IMR-90 (cell line): ENCODE results near the gene ST3GAL5. TPM values are rescaled to one million over a fixed set of nuclear protein-coding genes. Genes with fewer than 3 reads are reported as not detected.

ENCODE experiments used
- ATAC-seq: fragments of 200-7000 bp; cut with Tn5 transposase; 2 replicates; pipeline ENCODE4 v1.9.1; 2020; ENCODE audit warnings: low read depth, mild to moderate bottlenecking, moderate library complexity
- BruUV-seq: library from RNA; stranded (reverse); fragments of 400-500 nt; replicated peaks from 2 replicates; lab custom pipeline; 2021; lab: Mats Ljungman, UMichigan
- CTCF ChIA-PET: fragments of 300-600 bp; formaldehyde crosslinking; extraction: SDS; loops from one replicate; lab custom pipeline; 2021; ENCODE audit warnings: antibody characterized with exemption; lab: Yijun Ruan, JAX
- POLR2A ChIA-PET: fragments of 300-600 bp; sonication (Branson Sonifier 250); formaldehyde crosslinking; loops from one replicate; lab custom pipeline; 2022; ENCODE audit warnings: antibody characterized with exemption; ENCODE audit not compliant: unreplicated experiment; lab: Charles Lee
- DNase-seq: peaks from one replicate; pipeline ENCODE4 v3.0.0; 2013
- H2AFZ ChIP-seq: replicated peaks from 2 replicates; pipeline ENCODE3; 2013; ENCODE audit warnings: low read length, mild to moderate bottlenecking; ENCODE audit not compliant: poor library complexity
- H2AK5ac ChIP-seq: 2 replicates; pipeline ENCODE4 v1.6.1; 2013; ENCODE audit warnings: low read depth, low read length, inconsistent platforms
- H2AK9ac ChIP-seq: replicated peaks from 2 replicates; pipeline ENCODE3; 2013; ENCODE audit warnings: mild to moderate bottlenecking, low read depth, low read length, moderate library complexity; ENCODE audit not compliant: poor library complexity
- H2BK120ac ChIP-seq: 2 replicates; pipeline ENCODE4 v1.6.1; 2013; ENCODE audit warnings: low read depth, low read length, inconsistent platforms
- H2BK15ac ChIP-seq: 3 replicates; pipeline ENCODE4 v1.6.1; 2013; ENCODE audit warnings: low read depth, low read length, inconsistent platforms
- H2BK20ac ChIP-seq: 2 replicates; pipeline ENCODE4 v1.6.1; 2013; ENCODE audit warnings: low read depth, mild to moderate bottlenecking, inconsistent platforms, low read length, moderate library complexity
- H2BK5ac ChIP-seq: 2 replicates; pipeline ENCODE4 v1.6.1; 2013; ENCODE audit warnings: mild to moderate bottlenecking, low read depth, low read length, inconsistent platforms; ENCODE audit not compliant: poor library complexity, severe bottlenecking
- H3K14ac ChIP-seq: replicated peaks from 2 replicates; pipeline ENCODE4 v1.6.1; 2013; ENCODE audit warnings: low read depth, low read length, inconsistent platforms
- H3K18ac ChIP-seq: 2 replicates; pipeline ENCODE4 v1.6.1; 2013; ENCODE audit warnings: low read depth, low read length, control low read depth
- H3K23ac ChIP-seq: 2 replicates; pipeline ENCODE4 v1.6.1; 2013; ENCODE audit warnings: low read depth, low read length, inconsistent platforms
- H3K27ac ChIP-seq: 2 replicates; pipeline ENCODE4 v1.5.1; 2013; ENCODE audit warnings: mild to moderate bottlenecking, control low read depth, low read length; ENCODE audit not compliant: insufficient read depth
- H3K27me3 ChIP-seq: 2 replicates; pipeline ENCODE4 v1.6.1; 2013; ENCODE audit warnings: low read length; ENCODE audit not compliant: control insufficient read depth, insufficient read depth
- H3K36me3 ChIP-seq: 2 replicates; pipeline ENCODE4 v1.6.1; 2013; ENCODE audit warnings: low read length, mixed read lengths; ENCODE audit not compliant: control insufficient read depth, insufficient read depth
- H3K4ac ChIP-seq: 2 replicates; pipeline ENCODE4 v1.6.1; 2013; ENCODE audit warnings: low read depth, low read length, inconsistent platforms
- H3K4me1 ChIP-seq: 2 replicates; pipeline ENCODE4 v1.6.1; 2013; ENCODE audit warnings: low read length, mixed read lengths; ENCODE audit not compliant: control insufficient read depth, insufficient read depth
- H3K4me2 ChIP-seq: 2 replicates; pipeline ENCODE4 v1.6.1; 2013; ENCODE audit warnings: low read depth, mild to moderate bottlenecking, control low read depth, low read length, moderate library complexity
- H3K4me3 ChIP-seq: 2 replicates; pipeline ENCODE4 v1.5.1; 2013; ENCODE audit warnings: low read depth, mild to moderate bottlenecking, control low read depth, low read length, moderate library complexity; ENCODE audit not compliant: insufficient read depth
- H3K56ac ChIP-seq: 2 replicates; pipeline ENCODE4 v1.6.1; 2013; ENCODE audit warnings: low read length, inconsistent platforms; ENCODE audit not compliant: insufficient read depth; ENCODE audit errors: extremely low read depth
- H3K79me1 ChIP-seq, 2 experiments: 2 replicates each; pipeline ENCODE4 v1.6.1; 2013; ENCODE audit warnings: low read length in 2 of 2, inconsistent platforms in 1 of 2, low read depth in 1 of 2
- H3K9ac ChIP-seq: 2 replicates; pipeline ENCODE4 v1.6.1; 2013; ENCODE audit warnings: low read depth, low read length, control low read depth
- H3K9me1 ChIP-seq: 2 replicates; pipeline ENCODE4 v1.6.1; 2013; ENCODE audit warnings: low read length, inconsistent platforms; ENCODE audit not compliant: insufficient read depth
- H3K9me3 ChIP-seq: 2 replicates; pipeline ENCODE4 v1.6.1; 2013; ENCODE audit warnings: low read length; ENCODE audit not compliant: control insufficient read depth, insufficient read depth
- H4K20me1 ChIP-seq: 2 replicates; pipeline ENCODE4 v1.6.1; 2013; ENCODE audit warnings: low read length, inconsistent platforms; ENCODE audit not compliant: insufficient read depth
- H4K5ac ChIP-seq: 2 replicates; pipeline ENCODE4 v1.6.1; 2013; ENCODE audit warnings: mild to moderate bottlenecking, low read depth, low read length, control low read depth
- H4K8ac ChIP-seq, 2 experiments: 2 replicates each; pipeline ENCODE4 v1.6.1; 2013; ENCODE audit warnings: low read depth in 2 of 2, low read length in 2 of 2, control low read depth in 1 of 2, inconsistent platforms in 1 of 2
- H4K91ac ChIP-seq: 2 replicates; pipeline ENCODE4 v1.6.1; 2013; ENCODE audit warnings: low read depth, low read length, inconsistent platforms; ENCODE audit not compliant: insufficient read depth
- BHLHE40 ChIP-seq: fragments of 150-350 bp; IDR thresholded peaks from 2 replicates; pipeline ENCODE4 v1.6.1; 2016; ENCODE audit warnings: mild to moderate bottlenecking, low read depth, low read length
- CEBPB ChIP-seq: IDR thresholded peaks from 2 replicates; pipeline ENCODE4 v1.6.1; 2012; ENCODE audit warnings: low read depth, low read length, improper control_type of control experiment
- CHD1 ChIP-seq: IDR thresholded peaks from 2 replicates; pipeline ENCODE4 v1.6.1; 2012; ENCODE audit warnings: low read depth, low read length, improper control_type of control experiment
- ELK1 ChIP-seq: fragments of 150-350 bp; IDR thresholded peaks from 2 replicates; pipeline ENCODE4 v1.6.1; 2016; ENCODE audit warnings: low read depth, mild to moderate bottlenecking, low read length, moderate library complexity, borderline replicate concordance
- FOS ChIP-seq: fragments of 150-350 bp; IDR thresholded peaks from 2 replicates; pipeline ENCODE4 v1.6.1; 2016; ENCODE audit warnings: low read depth, low read length
- MAFK ChIP-seq: IDR thresholded peaks from 2 replicates; pipeline ENCODE4 v1.6.1; 2012; ENCODE audit warnings: low read depth, low read length, improper control_type of control experiment
- MAZ ChIP-seq: IDR thresholded peaks from 2 replicates; pipeline ENCODE4 v1.6.1; 2012; ENCODE audit warnings: low read depth, mild to moderate bottlenecking, low read length, improper control_type of control experiment, moderate library complexity, borderline replicate concordance
- MXI1 ChIP-seq: IDR thresholded peaks from 2 replicates; pipeline ENCODE4 v1.6.1; 2012; ENCODE audit warnings: low read depth, mild to moderate bottlenecking, low read length, moderate library complexity, borderline replicate concordance
- NFE2L2 ChIP-seq: fragments of 150-350 bp; IDR thresholded peaks from 2 replicates; pipeline ENCODE4 v1.6.1; 2016; ENCODE audit warnings: low read depth, mild to moderate bottlenecking, low read length
- POLR2A ChIP-seq: IDR thresholded peaks from 2 replicates; pipeline ENCODE4 v1.6.1; 2012; ENCODE audit warnings: mild to moderate bottlenecking, low read depth, low read length
- RAD21 ChIP-seq: IDR thresholded peaks from 2 replicates; pipeline ENCODE4 v1.6.1; 2012; ENCODE audit warnings: low read length, improper control_type of control experiment
- RCOR1 ChIP-seq: IDR thresholded peaks from 2 replicates; pipeline ENCODE4 v1.6.1; 2012; ENCODE audit warnings: mild to moderate bottlenecking, low read length, improper control_type of control experiment; ENCODE audit not compliant: insufficient replicate concordance
- RFX5 ChIP-seq: IDR thresholded peaks from 2 replicates; pipeline ENCODE4 v1.8.0; 2012; ENCODE audit warnings: low read depth, mild to moderate bottlenecking, low read length, moderate library complexity
- SMC3 ChIP-seq: fragments of 150-350 bp; IDR thresholded peaks from 2 replicates; pipeline ENCODE4 v1.6.1; 2016; ENCODE audit warnings: low read depth, mild to moderate bottlenecking, antibody characterized with exemption, low read length, moderate library complexity
- USF2 ChIP-seq: fragments of 150-350 bp; IDR thresholded peaks from 2 replicates; pipeline ENCODE4 v1.6.1; 2017; ENCODE audit warnings: mild to moderate bottlenecking, antibody characterized with exemption, low read length, low read depth
- WGBS, 2 experiments: methylation state at CpG; one replicate each; pipeline versions ENCODE4 v1.1.5 to v1.1.7; 2013; ENCODE audit warnings: missing lambda C conversion rate in 2 of 2; ENCODE audit not compliant: insufficient read length in 1 of 2; ENCODE audit errors: extremely low coverage in 2 of 2; 5-methylcytosine and 5-hydroxymethylcytosine counted together
- dilution Hi-C: fragments of 300-500 bp; cut with HindIII; formaldehyde crosslinking; loops from one replicate; pipeline ENCODE4 v1.14.3; 2018; ENCODE audit warnings: low sequenced_read_pairs; ENCODE audit not compliant: unreplicated experiment
- in situ Hi-C: fragments of 300-500 bp; cut with MboI; formaldehyde crosslinking; loops from 3 replicates; pipeline ENCODE4 v1.14.3; 2019; ENCODE audit warnings: low sequenced_read_pairs, inconsistent platforms, mixed read lengths
- intact Hi-C: fragments of 100-400 bp; cut with micrococcal nuclease; formaldehyde crosslinking; loops from 2 replicates; pipeline ENCODE4 v1.10.0; 2022
- polyA plus RNA-seq, 3 experiments: library from polyadenylated mRNA; depleted of rRNA; stranded (reverse); fragments of >200 nt; gene quantifications; 2 replicates each; pipeline ENCODE4 v1.2.3, GENCODE V29; 2012; ENCODE audit warnings: low replicate concordance in 1 of 3
- total RNA-seq: library from RNA; depleted of rRNA; stranded (reverse); fragments of >200 nt; gene quantifications from 2 replicates; pipeline ENCODE4 v1.2.3, GENCODE V29; 2012

ST3GAL5 gene
- total and polyA plus RNA-seq, 2 of the 4 experiments (the other 2 are of a cell fraction): 16.8 to 21.0 TPM

- no peak overlapping the region for H3K4me2 ChIP-seq
- H2BK20ac ChIP-seq: no peak overlapping the region
- no peaks in the 10 kb centered on the region for H3K9me1 ChIP-seq
- no peak overlapping the region for H2BK120ac ChIP-seq
- H3K27ac ChIP-seq: no peak overlapping the region
- H3K36me3 ChIP-seq: no peaks in the 10 kb centered on the region
- BruUV-seq: no TSS peak
- ChIA-PET POLR2A (no interaction called here), CTCF (no interaction called here)
- intact Hi-C loops (loop anchor here (10.0 kb wide), 1 partner anchor 923 kb away; no protein-coding TSS in a partner anchor), in situ Hi-C loops (no loop called here), dilution Hi-C loops (no loop called here)
- H2AK5ac ChIP-seq: no peak overlapping the region
- no peak overlapping the region for H2BK5ac ChIP-seq
- peaks cover 14% of the 10 kb centered on the region for H3K4me1 ChIP-seq
- no peaks in the 10 kb centered on the region for H3K9me3 ChIP-seq
- H4K91ac ChIP-seq: no peak overlapping the region
- ATAC-seq (no peak), DNase-seq (no peak)
- H3K4ac ChIP-seq: no peak overlapping the region
- H4K20me1 ChIP-seq: no peaks in the 10 kb centered on the region
- H3K56ac ChIP-seq: no peak overlapping the region
- WGBS, 2 experiments: no CpG with 5 or more reads among the region's 3 CpGs
- H2AFZ ChIP-seq: no peak overlapping the region
- no peaks in the 10 kb centered on the region for H3K79me1 ChIP-seq
- no peak overlapping the region for H3K23ac ChIP-seq
- H4K5ac ChIP-seq: no peak overlapping the region
- no peak overlapping the region for H3K18ac ChIP-seq
- no peak overlapping the region for H4K8ac ChIP-seq
- no peak overlapping the region for H2AK9ac ChIP-seq
- no peak overlapping the region for H3K14ac ChIP-seq
- no peaks in the 10 kb centered on the region for H3K27me3 ChIP-seq
- H2BK15ac ChIP-seq: no peak overlapping the region
- H3K9ac ChIP-seq: no peak overlapping the region
- no peak overlapping the region for H3K4me3 ChIP-seq
- no peak for TF ChIP-seq MAFK
- no peak for TF ChIP-seq ELK1
- no peak for TF ChIP-seq RCOR1
- no peak for TF ChIP-seq USF2
- no peak for TF ChIP-seq RFX5
- no peak for TF ChIP-seq NFE2L2
- no peak for TF ChIP-seq CHD1
- TF ChIP-seq RAD21: no peak
- TF ChIP-seq BHLHE40: no peak
- no peak for TF ChIP-seq POLR2A
- no peak for TF ChIP-seq FOS
- no peak for TF ChIP-seq MAZ
- no peak for TF ChIP-seq SMC3
- no peak for TF ChIP-seq MXI1
- TF ChIP-seq CEBPB: no peak
Measured at GRCh38 chr2:85917887-85918795, 29.4 kb upstream of the ST3GAL5 start.
